HuH-7 (cell line): ENCODE data around the gene NRG3.
"Not testable (repeated sequence)": the region's sequence is repeated elsewhere in the genome, so short reads cannot be mapped to it uniquely, and the experiment has no call there.

Experiments used
- DNase-seq: peaks from one replicate; pipeline ENCODE4 v3.0.0; 2011; ENCODE audit warnings: low spot score

Gene NRG3

DNA sequence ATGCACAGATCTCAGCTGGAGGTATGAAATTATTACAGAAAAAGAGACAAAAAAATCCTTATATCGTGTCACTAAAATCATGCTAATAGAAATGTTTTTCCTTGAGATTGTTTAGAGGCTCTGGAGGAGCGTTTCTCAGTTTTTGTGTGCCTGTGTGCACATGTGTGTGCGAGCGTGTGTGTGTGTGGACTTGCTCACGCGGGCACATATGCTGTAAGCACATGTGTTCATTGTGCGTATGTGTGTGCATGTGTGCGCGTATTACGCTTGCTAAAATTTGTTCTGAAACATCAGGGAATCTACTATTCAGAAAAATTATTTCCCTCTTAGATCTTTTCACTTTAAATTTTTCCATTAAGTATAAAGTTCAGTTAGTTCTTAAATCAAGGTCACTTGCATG is 1111.2 kb downstream of the NRG3 start:
- DNase-seq: no peak

DNA sequence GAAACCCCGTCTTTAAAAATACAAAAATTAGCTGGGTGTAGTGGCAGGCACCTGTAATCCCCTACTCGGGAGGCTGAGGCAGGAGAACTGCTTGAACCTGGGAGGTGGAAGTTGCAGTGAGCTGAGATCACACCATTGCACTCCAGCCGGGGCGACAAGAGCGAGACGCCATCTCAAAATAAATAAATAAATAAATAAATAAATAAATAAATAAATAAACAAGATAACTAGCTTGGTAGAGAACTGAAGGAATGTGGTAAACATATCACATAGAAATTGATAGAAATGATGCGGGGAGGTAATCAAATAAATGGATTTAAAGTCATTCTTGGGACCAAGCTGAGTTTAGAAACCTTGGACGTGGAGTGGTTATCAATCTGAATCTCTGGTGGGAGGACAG is 1131.5 kb downstream of the NRG3 start:
- DNase-seq: not testable (repeated sequence)

DNA sequence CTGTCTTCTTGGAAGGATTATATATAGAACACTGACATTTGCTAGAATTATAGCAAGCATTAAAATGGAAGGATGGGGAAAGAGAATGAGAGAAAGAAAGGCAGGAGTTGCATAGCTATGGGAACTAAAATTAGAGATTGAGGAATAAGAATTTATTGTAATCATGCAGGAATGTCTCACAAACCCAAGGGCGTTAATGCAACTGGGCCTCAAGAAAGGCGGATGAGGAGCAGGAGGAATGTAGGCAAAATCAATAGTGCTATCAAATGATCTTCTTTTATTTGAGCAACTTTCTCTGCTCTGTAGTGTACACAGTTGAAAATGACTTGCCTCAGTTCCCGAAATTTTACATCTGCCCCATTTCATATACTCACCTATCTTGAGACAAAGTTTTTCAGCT is 1132.5 kb downstream of the NRG3 start:
- DNase-seq: no peak

DNA sequence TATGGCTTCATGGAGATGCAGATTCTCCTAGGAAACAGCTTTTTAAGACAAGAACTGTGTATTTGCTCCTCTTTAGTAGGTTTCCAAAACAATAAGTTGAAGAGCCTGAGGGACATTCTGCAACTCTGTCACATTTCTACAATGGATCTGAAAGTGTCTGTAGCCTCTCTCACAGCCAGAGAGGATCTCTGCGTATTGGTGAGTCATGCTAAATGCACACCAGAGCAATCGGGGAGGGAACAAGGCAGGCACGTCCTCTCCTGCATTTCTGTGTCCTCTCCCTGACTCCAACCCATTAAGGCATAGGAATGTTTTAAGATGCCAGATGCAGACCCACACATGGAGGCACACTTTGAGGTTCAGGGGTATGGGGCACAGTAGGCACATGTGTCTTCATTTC is 1137.9 kb downstream of the NRG3 start:
- no peak for DNase-seq

DNA sequence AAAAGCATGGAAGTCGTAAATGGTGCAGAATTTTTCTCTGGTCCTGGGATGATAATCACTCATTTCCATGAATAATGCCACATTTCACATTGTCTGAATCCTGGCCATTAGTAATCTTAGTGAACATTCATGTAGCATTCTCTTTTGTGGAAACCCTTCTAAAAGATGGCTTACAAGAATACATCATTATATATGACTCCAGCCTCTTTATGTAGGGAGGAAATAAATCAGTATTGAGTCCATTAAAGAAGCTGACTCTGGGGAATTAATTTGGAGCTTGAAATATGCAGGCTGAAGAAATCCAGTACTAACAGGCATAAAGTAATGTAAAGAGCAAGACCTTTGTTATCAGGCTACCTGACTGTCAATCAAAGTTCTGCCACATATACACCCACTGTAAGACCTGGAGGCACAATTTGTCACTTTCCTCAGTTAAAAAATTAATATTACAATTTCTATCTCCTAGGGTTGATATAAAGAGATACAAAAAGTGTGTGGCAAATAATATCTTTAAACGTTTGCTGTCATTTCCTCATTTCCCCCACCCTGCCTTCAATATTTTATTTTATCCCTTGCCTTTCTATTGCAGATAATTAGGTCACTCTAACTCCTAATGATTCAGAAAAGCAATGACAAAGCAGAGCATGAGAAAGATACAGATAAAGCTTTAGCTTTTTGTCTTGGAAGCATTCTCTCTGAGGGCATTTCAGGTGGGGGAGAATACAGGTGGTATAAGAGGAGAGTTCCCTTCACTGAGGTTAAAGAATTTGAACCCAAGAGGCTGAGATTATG is 1142.3 kb downstream of the NRG3 start:
- no peak for DNase-seq

DNA sequence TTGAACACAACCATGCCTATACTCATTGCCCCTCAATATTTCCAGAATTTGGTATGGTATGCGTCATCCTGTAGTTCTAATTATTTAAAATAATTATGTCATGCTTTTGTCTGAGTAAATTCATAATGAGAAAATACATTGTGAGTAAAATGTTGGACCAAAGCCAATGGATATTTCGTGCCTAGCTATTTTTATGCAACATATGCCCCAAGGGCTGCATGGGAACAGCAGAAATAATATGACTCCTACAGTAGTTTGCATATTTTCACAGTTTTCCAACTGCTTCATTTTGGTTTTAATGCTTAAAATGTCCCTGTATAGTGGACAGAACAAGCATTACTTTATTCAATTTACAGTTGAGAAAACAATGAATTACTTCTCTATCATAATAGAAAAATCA is 1148.7 kb downstream of the NRG3 start:
- no peak for DNase-seq
